GM19395 (cell line): ENCODE results near the gene MUL1.

Experiments used
- ATAC-seq: cut with Tn5 transposase; IDR thresholded peaks from one replicate; pipeline ENCODE4 v1.9.1; 2021; ENCODE audit warnings: mild to moderate bottlenecking, moderate library complexity; ENCODE audit not compliant: unreplicated experiment

The MUL1 gene

DNA sequence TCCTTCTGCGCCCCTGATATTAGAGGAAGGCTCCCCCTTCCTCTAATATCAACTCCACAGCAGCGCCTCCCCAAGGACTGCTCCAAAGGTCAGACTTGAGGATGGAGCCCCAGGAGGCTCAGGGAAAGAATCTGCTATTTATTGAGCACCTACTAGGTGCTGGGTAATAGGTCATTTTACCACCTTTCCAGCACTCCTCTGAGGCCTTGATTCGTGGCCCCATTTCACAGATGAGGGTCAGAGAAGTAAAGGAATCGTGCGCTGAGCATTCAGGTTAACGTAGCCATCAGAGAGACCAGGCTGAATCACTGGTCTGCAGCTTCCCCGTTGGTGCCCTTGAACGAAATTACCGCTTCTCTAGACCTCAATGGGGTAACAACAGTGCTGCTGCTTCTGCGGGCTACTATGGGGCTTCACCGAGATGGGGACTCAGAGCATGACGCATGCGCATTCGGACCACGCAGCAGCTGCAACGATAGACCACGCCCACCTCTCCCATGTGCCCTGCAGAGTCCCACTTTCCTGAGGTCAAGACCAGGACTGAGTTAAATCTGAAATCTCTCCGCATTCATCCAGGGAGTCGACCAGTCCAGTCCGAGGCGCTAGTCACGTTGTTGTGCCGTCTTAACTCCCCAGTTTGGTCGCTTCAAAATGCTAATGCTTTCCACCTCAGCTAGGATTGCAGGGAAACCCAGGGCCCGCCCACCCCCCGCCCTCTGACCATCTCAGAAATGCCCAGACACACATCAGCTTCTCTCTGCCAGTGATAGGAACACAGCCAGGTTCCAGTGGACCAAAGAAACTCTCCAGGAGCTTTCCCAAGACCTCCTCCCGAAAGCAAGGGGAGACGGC lies 34.9 kb downstream of the MUL1 start:
- no peak for ATAC-seq

DNA sequence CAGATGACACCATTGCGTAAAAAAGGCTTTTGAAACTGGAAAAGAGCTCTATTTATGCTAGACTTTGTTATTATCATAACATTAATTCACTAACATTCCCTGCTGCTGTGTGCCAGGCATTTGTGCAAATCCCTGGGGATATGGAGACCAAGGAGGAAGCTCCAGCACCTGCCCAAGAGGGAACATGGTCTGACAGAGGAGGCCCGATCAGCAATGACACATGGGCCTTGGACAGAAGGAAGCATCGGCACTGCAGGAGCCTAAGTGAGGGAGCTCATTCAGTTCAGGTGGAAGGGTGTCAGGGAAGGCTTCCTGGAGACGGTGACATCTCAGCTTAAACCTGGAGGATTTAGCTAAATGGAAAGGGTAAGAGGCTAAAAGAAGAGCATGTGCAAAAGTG lies 35.8 kb downstream of the MUL1 start:
- no peak for ATAC-seq

DNA sequence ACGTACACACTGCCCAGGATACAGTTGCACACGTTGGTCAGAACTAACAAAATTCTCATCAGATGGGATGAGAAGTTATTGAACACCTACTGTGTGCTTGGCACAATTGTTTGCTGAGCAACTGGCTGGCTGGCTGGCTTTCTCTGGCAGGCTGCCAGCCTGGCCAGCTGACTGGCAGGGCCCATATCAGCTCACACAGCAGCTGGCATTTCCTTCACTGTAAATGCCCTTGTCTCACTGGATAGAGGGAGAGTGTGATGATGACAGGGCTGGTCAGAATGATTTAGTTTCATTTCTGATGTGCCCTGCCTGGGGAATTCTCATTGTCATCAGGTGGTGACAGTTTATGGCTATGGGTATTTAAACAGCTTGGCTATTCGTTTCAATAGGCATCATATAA lies 37.8 kb downstream of the MUL1 start:
- ATAC-seq: no peak

DNA sequence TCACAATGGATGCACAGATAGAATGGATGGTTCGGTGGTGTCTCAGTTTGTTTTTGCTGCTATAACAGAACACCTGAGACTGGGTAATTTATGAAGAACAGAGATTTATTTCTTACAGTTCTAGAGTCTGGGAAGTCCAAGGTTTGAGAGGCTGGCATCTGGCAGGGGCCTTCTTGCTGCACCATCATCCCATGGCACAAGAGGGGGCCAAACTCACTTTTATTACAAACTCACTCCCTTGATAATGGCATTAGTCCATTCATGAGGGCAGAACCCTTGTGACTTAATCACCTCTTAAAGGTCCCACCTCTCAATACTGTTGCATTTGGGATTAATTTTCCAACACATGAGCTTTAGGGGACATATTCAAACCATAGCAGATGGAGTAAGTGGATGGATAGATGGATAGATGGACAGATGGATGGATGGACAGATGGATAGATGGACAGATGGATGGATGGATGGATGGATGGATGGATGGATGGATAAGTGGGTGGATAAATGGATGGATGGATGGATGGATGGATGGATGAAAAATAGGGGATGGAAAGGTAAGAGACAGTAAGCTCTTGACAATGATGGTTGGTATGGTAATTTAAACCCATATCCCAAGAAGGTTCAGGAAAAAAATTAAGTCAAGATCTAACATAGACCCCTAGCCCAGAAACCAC lies 38.4 kb downstream of the MUL1 start:
- ATAC-seq: no peak

DNA sequence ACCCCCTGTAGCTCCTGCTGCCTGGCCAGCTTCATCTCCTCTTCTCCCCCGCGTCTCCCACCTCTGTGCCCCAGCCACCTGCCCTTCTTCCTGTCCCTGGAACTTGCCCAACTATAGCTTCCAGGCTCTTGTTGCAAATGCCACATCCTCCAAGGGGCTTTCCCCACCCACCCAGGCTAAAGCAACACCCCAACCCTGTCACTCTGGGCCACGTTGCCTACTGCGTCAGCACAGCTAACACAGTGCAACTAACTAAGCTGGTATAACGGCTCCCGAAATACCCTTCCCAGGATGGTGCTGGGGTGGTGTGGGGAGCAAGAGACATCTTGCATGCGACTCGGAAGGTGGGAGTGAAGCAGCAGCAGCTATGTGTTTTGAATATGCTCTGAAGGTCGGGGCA lies 41.7 kb downstream of the MUL1 start:
- no peak for ATAC-seq

DNA sequence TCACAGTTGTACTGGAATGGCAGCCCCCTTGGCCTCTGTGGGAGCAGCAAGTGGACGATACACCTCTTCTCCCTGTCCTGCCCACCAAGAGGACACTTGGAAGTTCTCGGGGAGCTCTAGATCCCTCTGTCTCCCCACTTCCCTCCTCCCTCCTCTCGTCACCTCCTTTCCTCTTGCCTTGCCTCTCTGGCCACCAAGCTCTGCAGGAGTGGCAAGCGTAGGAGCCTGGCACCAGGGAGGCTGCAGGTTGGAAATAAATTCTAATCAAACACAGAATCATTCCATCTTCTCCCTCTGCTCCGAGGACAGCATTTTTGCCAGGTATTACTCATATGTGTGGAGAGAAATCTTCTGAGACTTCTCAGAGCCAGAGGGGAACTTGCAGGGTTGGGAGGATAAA lies 42.8 kb downstream of the MUL1 start:
- no peak for ATAC-seq

DNA sequence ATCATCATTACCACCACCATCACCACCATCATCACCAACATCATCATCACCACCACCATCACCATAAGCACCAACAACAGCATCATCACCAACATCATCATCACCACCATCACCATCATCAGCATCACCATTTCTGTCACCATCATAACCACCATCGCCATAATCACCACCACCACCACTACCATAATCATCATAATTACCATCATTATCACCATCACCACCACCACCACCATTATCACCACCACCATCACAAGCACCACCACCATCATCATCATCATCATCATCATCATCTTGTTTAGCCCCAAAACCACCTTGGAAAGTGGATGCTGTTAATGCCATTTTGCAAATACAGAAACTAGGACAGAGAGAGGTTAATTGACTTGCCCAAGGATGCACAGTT lies 44.4 kb downstream of the MUL1 start:
- ATAC-seq: no peak

DNA sequence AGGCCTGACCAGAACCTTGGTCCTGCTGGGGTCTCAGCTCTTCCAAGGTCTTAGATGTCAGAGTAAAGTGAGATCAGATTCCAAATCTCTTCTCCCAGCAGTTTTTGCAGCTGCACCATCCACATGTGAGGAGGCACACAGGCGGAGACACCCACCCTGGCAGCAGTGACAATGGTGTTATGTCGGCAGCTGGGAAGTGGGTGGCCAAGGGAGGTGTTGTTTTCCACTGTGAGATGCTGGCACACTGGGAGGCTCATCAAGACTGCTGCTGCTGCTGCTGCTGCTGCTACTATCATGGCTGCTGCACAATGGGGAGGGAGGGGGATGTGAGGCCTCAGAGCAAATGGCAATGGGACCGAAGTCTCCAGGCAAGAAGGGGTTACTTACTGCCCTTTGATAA lies 45.6 kb downstream of the MUL1 start:
- ATAC-seq: no peak

DNA sequence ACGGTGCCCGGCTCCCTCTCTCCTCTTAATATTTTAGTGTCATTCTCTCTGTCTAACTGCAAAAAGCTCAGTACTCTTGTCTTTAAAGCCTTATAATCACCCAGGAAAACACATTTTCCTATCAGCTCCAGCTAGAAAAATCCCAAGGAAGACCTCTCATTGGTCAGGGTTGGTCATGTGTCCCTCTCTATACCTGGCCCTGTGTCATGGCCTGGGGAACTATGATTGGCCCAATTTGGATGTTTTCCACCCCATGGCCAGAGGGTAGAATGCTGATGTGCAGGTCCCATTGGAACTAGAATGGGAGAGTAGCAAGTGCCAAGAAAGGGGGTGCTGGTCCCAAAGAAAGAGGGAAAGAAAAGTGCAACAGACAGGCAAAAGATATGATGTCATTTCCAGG lies 49.2 kb downstream of the MUL1 start:
- ATAC-seq: no peak

DNA sequence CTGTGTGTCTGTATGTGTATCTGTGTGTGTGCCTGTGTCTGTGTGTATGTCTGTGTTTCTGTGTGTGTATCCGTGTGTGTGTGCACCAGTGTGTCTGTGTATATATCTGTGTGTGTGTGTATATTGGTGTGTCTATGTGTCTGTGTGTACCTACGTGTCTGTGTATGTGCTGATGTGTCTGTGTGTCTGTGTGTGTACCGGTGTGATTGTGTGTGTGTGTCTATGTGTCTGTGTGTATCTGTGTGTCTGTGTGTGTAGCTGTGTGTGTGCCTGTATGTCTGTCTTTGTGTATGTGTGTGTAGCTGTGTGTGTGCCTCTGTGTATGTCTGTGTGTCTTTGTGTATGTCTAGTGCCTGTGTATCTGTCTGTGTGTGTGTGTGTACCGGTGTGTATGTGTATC lies 53.9 kb downstream of the MUL1 start:
- no peak for ATAC-seq

DNA sequence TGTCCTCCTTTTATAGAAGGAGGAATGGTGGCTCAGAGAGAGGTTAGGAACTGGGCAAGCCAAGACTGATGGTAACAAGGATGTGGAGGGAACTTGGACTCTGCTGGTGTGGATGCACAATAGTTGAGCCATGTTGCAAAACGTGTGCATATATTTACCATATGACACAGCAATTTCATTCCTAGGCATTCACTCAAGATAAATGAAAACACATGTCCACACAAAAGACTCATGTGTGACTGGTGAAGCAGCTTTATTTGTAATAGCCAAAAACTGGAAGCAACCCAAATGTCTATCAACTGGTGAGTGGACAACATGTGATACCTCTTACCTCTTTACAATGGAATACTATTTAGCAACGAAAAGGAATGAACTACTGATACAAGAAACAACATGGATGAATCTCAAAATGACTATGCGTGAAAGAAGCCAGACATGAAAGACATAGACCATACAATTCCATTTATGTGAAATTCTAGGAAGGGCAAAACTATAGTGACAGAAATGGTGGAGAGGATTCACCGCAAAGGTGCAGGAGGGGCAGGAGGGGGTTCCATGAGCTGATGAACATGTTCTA lies 58.1 kb downstream of the MUL1 start:
- no peak for ATAC-seq
